ENCODE measurements around the gene GARIN5B.

GARIN5B gene

DNA sequence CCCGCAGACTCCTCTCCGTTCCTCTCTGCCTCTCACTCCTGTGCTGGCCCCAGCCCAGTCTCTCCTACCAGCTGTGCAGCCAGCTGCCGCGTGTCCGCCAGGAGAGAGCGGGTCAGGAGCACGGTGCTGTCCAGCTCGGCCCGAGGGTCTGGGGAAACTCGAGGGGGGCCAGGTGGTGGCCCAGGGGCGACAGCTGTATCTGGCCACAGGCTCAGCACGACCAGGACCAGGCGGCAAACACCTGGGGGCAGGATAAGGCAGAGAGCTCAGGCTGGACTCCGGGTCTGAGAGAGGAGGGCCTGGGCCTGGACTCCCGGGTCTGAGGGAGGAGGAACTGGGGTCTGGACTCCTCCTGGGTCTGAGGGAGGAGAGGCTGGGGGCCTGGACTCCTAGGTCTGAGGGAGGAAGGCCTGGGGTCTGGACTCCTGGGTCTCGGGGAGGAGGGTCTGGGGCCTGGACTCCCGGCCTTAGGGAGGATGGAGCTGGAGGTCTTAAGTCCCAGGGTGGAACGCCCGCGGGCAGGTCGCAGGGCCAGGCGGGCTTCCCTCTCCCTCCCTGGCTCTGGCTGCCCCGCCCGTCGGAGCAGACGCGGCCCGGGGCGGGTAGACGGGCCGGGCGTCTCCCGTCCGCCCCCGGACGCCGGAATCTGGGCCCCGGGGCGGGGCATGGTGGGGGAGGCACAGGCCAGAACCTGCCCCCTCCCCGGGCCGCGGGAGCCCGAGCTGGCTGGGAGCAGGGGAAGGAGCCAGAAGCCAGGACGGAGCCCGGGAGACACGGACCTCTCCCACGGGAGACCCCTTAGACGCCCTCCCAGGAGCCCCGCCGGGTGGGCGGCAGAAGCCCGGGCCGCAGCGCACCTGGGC lies 5.9 kb upstream of the GARIN5B start:
- no peak for DNase-seq

DNA sequence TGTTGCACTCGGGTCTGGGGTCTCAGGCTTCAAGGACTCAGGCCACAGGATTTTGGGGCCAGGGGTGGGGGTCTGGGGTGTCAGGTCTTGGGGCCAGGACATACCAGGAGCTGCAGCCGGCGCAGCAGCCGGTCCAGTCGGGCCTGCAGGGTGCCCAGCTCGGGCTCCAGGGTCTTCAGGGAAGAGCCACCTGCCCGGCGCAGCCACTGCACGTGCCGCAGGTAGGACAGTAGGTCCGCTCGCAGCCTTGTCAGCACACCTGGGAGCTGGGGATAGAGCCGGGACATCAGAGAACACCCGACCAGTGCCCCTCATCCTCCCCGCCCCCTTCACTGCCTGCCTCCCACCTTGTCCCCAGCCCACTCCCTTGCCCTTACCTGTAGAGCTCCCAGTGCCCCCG lies 5.0 kb upstream of the GARIN5B start:
- DNase-seq, result no peak

DNA sequence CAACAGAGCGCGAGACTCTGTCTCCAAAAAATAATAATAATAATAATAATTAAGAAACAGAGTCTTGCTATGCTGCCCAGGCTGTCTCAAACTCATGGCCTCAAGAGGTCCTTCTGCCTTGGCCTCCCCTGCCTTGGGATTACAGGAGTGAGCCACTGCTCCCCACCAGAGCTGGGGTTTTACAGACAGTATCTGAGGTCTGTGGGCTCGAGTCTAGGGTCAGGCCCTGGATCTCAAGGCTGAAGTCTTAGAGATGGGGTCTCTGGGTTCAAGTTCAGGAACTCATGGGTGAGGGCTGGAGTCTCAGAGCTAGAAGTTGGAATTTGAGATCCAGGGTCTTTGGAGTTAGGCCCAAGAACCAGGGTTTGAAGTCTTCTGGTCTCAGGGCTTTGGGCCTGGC lies 3.7 kb upstream of the GARIN5B start:
- DNase-seq, result no peak

DNA sequence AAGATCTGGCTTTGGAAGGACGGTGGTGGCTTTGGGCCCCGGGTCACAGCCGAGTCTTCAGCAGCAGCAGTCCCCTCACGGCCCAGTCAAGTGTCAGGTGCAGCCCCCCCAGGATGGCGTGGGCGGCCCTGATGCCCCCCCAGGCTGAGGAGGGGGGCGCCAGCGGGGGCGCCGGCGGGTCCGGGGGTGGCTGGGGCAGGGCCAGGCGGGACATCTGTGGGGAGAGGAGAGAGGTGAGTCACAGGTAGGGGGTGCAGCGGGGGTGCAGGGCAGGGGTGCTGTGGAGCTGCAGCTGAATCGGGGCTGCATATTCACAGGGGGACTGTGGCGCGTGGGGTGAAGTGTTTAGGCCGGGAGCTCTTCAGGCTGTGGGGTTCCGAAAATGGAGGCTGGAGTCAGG lies 2.9 kb upstream of the GARIN5B start:
- no peak for DNase-seq

DNA sequence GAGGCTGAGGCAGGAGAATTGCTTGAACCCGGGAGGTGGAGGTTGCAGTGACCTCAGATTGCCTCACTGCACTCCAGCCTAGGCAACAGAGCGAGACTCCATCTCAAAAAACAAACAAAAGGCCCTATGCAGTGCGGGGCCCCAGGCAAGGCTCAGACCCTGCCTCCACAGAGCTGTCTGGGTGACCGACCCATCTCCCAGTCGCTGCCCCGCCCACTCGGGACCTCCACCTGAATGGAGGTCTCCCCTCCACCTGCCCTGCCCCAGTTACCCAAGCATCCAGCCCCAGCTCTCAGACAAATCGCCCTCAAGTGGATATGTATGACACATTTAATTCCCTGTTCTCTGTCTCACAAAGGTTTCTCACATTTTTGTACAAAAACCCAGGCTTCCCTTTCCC lies 2.2 kb upstream of the GARIN5B start:
- no peak for DNase-seq

DNA sequence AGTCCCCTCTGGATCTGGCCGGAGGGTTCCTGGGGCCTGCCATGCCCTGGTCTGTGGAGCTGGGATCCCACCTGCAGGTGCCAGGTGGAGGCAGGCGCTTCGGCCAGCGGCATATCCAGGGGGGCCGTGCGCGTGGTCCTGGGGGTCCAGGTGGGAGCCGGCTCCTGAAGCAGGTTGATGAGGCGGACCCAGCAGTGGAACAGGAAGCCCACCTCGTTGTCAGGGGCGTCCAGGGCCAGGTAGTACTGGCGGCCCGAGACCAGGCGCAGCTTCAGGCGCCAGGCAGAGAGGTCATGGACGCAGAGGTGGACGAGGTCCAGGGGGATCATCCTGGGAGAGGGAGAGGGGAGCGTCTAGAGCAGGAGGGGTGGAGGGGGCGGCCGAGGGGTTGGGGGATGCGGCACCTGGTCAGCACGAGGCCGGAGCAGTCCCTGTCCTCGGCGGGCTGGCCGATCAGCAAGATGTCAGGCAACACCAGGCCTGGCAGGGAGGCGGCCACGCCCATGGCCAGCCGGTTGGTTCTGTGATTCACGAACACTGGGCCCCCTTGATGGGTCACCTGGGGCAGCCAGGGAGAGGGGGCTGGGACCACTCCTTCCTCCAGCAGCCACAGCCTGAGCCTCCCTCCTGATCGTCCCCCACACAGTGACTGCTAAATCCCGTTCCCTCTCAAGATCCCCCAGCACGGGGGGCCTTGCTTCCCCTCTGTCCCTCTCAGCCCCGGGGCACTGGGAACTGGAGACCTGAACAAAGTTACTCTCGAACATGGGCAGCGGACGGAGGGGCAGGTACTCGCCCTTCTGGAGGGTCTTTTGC lies 678 bp downstream of the GARIN5B start:
- DNase-seq, result no peak

DNA sequence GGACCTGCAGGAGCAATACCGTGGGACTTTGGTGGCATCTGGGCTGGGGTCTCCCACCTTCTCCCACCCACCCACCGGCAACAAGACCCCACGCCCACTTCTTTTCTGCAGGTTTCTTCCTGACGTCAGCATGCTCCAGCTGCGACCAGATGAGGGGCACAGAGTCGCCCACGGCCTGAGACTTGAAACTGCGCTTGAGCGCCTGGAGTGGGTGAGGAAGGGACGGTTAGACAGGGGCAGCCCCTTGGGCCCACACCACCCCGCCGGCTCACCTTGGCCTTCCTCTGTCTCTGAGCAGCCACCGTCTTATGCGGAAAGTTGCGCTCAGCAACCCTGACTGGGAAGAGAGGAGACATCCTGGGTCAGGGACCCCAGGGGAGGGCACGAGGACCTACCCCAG lies 2.2 kb downstream of the GARIN5B start:
- DNase-seq, result no peak

DNA sequence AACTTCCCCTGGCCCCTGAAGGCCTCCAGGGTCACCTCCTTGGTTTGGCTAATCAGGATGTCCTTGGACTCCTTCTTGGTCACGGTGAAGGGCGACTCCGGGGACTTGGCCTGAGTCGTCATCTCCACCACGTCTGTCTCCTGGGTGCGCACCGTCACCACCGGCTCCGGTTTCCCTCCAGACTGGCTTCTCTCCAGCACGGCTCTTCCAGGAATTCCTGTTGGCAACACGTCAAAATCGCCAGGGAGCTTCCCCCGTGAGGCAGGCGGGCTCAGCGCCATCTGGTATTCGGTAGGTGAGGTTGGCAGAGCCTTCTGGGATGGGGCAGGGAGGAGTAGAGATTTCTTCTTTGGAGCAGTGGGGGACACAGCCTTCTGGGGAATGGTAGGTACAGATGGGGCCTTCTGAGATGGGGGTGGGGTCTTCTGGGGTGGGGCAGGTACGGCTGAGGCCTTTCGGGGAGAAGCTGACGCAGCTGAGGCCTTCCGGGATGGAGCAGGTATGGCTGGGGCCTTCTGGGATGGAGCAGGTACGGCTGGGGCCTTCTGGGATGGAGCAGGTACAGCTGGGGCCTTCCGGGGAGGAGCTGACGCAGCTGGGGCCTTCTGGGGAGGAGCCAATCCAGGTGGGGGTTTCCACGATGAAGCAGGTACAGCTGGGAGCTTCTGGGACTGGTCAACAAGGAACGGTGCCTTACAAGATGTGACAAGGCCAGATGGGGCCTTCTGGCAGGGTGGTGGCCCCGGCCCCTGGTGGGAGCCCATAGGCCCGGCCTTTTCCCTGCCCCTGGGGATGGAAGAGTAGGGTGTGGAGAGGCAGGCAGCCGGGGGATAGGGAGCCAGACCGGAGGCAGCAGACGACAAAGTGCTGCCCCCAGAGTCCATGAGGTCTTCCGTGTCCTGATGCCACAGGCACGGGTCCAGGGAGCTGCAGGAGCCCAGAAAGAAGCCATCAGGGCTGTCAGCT lies 3.8 kb downstream of the GARIN5B start:
- DNase-seq, result no peak

DNA sequence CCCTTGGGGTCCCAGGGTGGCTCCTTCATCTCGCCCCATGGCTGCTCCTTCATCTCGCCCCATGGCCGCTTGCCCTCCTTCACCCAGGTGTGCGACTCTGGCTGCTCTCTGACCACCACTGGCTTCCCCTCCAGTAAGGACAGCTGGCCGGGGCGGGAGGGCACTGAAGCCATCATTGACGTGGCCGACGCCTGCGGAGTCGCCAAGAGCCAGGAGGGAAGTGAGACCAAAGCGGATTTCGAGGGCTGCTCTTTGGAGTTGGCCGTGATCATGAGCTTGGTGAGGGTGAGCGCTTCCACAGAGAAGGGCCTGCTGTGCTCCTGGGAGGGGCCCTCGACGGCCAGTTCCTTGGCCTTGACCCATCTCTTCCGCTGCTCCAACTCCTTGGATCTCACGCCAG lies 4.6 kb downstream of the GARIN5B start:
- no peak for DNase-seq

DNA sequence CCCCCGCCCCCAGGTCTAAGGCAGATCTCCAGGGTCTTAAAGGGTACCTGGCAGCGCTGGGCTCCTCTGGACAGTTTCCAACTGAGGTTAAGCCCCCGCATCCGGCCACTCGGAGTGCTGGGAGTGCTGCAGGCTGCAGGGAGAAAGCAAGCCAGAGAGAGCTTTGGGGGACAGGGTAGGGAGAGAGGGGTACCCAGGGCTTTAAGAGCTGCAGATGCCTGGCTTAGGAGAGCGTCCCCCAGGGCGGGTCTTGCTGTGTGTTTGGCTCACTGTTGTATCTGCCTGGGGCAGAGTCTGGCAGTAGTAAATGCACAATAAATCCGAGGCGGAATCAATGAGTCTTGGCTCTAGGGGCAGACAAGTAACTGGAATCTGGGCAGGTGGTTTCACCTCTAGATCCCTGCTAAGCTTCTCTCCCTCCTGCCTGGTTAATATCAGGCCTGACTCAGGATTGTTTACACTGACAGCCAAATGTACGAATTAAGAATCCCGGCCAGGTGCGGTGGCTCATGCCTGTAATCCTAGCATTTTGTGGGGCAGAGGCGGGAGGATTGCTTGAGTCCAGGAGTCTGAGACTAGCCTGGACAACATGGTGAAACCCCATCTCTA lies 7.7 kb downstream of the GARIN5B start:
- DNase-seq, result no peak

DNA sequence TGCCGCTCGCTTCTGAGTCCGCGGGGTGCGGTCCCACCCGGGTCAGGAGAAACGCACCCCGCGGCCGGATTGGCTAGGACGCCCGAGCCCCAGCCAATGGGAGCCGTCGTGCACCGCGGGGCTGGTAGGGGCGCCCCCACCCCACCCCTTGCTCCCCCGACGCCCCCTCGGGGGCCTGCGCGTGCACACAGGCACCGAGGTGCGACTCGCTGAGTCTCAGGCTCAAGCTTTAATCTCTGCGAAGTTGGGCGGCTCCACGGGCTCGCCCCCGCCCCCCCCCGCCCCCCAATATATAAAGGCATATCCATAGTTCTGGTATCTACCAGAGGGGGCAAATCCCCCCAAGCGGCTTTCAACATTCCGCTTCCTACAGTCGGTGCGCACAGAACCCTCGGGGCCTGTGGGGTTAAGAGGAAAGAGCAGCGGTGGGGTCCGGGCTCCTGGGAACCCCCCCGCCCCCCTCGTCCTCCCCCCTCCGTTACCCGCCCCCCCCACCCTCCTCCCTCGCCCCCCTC lies 8.3 kb downstream of the GARIN5B start, which contains the start of gene COX6B2:
COX6B2 (minus strand) TSS at position 22 of the 515 bp plus-strand sequence. CDS start 198 bp downstream, outside the sequence.
- DNase-seq, result no peak

DNA sequence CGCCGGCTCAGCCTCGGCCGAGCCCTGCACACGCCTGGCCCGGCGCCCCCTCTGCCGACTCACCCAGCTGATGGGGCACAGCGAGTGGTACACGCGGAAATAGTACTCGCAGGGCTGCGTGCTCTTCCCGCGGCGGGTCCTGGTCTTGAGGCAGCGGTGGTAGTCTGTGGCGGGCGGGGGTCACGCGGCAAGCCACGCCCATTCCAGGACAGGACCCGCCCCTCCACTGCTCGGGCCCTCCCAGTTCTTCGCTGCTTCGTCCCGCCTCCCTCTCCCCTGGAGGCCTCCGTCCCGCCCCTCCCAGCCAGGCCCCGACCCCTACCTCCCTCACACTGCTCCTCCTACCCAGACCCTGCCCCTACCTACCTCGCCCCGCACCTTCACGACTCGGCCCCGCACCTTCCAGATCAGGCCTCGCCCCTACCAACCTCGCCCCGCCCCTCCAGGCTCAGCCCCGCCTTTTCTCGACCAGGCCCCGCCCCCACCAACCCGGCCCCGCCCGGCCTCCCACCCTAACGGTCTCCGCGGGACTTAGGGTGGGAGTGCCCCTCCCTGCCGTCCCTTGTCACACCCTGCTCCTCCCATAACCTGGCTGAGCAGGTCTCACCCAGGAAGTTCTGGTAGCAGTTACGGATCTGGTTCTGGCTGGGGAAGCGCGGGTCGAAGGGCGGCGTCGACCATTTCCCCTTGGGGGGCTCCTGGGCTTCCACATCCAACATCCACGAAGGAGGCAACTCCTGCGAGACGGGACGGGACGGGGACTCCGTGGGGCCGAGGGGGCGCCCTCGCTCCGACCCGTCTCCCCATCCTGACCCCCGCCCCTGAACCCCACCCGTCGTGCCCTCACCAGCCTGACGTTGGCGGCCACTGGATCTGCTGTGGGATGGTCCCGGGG lies 9.0 kb downstream of the GARIN5B start:
- no peak for DNase-seq

DNA sequence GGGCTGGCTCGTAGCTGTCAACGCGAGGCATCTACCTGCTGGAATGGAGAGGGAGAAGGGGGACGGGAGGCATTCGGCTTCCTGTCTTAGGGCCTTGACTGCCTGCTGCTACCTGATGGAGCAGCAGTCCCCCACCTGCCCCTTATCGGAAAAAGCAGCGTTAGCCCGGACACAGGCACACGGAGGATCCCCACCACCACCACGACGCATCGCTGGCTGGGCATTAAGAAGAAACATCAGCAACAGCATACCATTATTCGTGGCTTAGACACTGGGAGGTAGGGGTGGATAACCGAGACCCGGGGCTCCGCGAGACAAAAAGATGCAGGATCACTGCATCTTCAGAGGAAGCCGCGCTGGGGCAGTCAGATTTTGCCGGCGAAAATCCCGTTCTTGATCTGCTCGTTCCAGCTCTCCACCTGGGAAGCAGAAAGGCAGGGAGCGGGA lies 9.7 kb downstream of the GARIN5B start:
- no peak for DNase-seq

DNA sequence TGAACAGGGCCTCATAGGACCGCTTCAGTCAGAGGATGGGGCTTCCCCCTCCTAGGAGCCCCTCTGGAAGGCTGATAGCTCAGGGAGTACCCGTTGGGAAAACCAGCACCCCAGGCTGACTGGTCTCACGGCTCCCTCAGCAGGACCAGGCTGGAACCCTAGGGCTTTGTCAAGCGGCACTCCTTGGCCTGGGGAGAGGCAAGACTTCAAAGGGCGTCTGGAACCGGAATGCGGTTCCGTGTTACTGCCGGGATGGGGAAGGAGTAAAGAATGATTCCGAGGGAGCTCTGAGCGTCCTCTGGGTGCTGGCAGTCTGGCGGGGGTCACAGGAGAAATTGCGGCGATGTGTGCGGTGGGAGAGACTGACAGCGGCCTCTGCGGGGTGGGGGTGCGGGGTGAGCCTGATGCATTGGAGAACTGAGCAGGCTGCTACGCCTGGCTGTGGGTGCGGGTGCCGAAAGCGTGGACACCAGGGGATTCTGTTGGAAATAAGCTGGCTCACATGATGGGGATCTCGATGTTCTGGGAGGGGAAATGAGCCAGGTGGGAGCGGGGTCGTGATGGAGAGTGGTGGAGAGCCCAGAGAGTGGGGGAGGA lies 10.4 kb downstream of the GARIN5B start:
- no peak for DNase-seq

DNA sequence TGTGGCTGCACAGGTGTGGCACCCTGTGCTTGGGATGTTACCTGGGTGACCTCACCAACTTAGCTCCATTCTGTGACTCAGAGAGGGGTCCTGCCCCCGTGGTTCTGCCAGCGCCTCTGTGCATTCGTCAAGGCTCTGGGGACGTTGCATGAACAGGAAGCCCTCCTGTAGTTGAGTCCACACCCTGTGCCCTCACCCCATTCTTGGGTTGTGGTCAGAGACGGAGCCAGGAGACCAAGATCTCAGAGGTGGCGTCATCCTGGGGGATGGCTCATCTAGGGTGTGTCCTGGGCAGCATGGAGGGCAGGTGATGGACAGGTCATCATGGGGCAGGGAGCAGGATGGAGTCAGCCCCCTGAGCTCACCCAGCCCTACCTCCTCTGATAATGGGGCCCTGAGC lies 11.0 kb downstream of the GARIN5B start:
- no peak for DNase-seq

DNA sequence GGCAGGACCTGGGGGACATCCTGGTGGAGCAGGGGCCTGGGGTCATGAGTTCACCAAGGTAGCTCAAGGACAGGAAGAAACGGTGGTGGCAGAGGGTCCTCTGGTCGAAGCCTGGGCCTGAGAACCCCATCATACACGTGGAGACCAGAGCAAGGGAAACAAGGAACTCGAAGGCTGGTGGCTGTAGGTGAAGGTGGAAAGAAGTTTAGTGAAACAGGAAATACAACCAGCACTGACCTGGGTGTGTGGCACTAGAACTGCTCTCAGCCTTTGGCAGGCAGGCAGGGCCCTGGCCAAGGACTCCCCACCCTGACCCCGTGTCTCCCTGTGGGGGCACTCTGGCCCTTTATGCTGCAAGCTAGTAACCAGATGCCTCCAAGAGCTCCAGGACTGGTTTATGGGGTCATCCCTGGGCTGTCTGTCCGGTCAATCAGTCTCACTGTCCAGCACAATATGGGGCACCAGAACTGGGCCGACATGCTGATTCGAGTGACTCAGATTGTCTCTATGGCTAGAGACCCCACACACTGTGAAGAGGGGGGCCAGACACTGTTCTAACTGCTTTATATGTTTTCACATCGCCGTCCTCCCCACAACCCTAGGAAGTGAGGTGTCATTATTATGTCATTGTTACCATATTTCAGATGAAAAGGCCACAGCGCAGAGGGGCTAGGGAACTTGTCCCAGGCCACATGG lies 12.3 kb downstream of the GARIN5B start:
- no peak for DNase-seq

DNA sequence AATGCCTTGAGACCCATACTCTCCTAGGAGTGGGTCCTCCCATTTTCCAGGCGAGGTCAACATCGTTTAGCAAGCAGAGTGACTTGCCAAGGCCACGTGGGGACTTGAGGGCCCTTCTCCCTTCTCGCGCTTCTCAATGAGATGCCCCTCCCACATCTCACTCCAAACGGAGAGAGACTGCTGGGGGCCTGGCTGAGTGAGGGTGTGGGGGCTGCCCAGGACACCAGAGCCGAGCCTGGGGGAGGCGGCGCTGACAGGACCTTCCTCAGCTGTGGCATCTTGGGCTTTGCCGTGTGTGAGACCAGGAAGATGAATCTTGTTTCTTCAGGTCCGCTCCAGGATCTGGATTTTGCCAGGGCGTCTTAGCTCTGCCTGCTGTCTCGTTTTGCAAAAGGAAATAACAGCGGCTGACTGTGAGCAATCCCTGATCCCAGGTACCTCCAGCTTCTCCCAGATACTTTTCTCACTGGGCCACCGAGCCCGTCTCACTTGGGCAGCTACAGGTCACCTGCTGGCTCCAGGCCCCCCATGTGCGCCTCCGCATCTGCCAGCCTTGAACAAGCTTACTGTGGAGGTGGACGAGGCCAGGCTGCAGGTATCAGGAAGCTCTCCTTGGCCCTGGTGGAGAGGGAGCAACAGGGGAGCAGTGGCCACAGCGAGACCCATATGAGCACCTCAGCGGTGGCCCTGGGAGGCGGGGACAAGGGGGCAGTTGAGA lies 14.6 kb downstream of the GARIN5B start:
- DNase-seq, result no peak

DNA sequence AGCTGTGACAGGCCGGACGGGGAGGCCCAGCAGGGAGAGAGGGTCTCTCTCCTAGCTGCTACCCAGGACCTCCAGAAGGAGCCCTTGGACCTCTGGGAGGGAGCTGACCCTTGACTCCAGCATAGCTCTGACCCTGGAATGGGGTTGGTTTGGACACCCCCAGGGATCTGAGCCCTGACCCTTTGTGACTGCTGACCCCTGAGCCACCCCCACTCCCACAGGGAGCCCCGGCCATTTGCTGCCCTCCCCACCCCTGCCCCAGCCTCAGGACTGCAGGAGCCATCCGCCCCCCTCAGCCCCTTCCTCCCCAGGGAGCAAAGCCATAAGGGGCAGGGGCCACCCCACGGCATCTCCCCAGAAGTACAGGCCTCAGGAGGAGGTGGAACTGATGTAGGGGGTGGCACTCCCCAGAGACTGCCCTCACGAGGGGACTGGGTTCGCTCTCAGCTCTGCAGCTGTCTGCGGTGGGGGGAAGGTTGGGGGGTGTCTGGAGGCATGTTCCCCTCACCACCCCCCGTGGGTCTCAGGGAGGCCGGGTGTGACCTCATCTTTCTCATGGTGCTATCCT lies 15.5 kb downstream of the GARIN5B start:
- DNase-seq, result no peak
